Iris pigment epithelial cell (primary cell): Measurements from ENCODE around the gene MX2.

Source experiments
- DNase-seq: peaks from one replicate; pipeline ENCODE4 v3.0.0-alpha.2; 2011; ENCODE audit warnings: low read depth

Gene MX2

GRCh38 chr21:41438425-41439113 lies 76.7 kb downstream of the MX2 start:
- DNase-seq = no peak

- DNase-seq = no peak
These were observed 77.4 kb downstream of the MX2 start for GRCh38 chr21:41439248-41439647.

GRCh38 chr21:41441546-41441945 lies 79.7 kb downstream of the MX2 start:
- DNase-seq = no peak

GRCh38 chr21:41442481-41443186 lies 80.8 kb downstream of the MX2 start:
- no peak for DNase-seq

- no peak for DNase-seq
These were observed 81.7 kb downstream of the MX2 start for GRCh38 chr21:41443562-41443961.

GRCh38 chr21:41444703-41445464 lies 83.1 kb downstream of the MX2 start:
- no peak for DNase-seq

GRCh38 chr21:41445465-41445862 lies 83.6 kb downstream of the MX2 start:
- no peak for DNase-seq

GRCh38 chr21:41446586-41446985 lies 84.8 kb downstream of the MX2 start:
- DNase-seq = no peak

- no peak for DNase-seq
These were observed 85.5 kb downstream of the MX2 start for GRCh38 chr21:41447356-41447755.

- DNase-seq = no peak
These were observed 87.8 kb downstream of the MX2 start for GRCh38 chr21:41449613-41450012.

GRCh38 chr21:41451753-41452676 lies 90.2 kb downstream of the MX2 start:
- DNase-seq = no peak

GRCh38 chr21:41453198-41453597 lies 91.4 kb downstream of the MX2 start:
- no peak for DNase-seq

GRCh38 chr21:41453761-41454160 lies 91.9 kb downstream of the MX2 start:
- DNase-seq = no peak

GRCh38 chr21:41458121-41458520 lies 96.3 kb downstream of the MX2 start:
- no peak for DNase-seq

- no peak for DNase-seq
These were observed 96.7 kb downstream of the MX2 start for GRCh38 chr21:41458559-41458958.
